NCI-H748 (cell line): Measurements from ENCODE around the gene LRCH4.
"Not testable (repeated sequence)": the region's sequence is repeated elsewhere in the genome, so short reads cannot be mapped to it uniquely, and the experiment has no call there.

ENCODE experiments used
- DNase-seq: peaks from one replicate; lab custom pipeline; 2025; ENCODE audit not compliant: unreplicated experiment; lab: John Stamatoyannopoulos, UW

The LRCH4 gene

DNA sequence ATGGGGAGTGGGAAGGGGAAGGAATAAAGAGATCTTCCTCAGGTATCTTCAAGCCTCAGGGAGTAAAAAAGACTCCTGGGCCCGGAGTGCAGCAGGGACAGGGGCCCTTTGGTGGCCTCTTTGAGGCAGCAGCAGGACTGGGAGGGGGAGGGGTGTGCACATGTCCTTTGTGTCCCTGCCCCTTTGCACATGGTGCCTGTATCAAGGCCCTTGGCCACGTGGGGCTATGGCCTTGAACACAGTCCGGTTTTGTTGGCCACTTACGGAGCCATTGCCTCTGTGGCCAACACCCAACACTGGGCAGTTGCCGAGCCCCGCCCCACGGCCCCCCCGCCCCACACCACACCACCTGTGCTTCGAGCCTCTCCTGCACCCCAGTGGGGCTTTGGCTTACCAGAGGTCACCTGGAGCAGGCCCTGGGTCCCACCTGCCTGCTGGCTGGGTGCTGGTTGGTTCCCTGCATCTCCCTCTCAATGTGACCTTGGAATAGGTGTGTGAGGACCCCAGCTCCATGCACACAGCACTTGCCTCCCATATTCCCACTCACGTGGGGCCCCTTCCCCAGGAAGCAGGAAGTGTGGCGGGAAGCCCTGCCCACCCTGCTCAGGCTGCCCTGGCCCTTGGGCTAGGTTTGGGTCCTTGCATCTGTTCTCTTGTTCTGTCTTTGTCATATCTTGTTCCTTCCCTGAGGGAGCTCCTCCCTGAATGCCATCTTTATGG is 17.6 kb downstream of the LRCH4 start:
- DNase-seq = no peak

DNA sequence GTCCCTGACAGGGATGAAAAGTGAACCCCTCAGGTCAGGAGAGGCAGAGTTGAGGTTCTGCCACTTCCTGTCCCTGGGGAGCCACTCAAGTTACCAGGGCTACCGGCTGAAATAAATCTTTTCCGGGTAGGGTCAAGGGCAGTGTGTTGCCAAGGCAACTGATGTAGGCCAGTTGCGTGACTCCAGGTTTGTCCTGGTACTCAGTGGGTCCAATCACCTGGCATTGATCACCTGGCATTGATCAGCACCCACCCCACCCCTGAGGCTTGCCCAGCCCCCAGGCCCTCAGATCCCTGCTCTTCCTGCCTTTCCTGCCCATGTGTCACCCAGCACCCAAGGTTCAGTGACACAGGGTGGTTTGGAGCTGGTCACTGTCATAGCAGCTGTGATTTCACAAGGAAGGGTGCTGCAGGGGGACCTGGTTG is 18.2 kb downstream of the LRCH4 start:
- peak; percentile 55 for DNase-seq

DNA sequence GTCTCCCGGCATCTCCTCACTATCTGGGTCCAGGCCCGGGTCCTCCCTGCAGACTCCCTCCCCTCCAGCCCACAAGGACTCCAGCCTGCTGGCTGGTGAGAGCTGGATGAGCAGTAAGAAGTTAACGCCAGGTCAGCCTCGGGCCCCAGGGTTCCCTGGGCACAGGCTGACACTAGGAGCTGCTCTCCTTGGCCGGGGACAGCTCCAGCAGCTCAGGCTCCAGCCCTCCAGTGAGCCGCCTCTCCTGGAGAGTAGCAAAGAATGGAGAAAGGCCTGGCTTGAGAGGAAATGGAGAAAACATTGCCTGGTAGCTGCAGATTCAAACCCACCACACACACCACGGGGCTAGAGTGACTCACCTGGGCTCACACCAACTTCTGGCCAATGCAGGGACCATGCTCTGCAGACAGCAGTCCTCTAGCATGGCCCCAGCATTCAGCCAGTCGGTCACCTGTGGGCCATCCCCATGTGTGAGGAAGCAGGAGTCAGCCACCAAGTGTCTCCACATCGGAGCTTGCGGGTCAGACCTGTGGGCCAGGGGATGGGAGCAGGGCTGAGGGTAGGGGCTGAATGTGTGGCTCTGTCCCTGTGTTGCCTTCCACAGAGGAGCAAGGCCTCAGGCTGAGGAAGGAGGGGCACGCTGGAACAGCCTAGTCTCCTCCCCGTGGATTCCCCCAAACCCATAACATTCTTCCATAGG is 18.7 kb downstream of the LRCH4 start:
- no peak for DNase-seq

DNA sequence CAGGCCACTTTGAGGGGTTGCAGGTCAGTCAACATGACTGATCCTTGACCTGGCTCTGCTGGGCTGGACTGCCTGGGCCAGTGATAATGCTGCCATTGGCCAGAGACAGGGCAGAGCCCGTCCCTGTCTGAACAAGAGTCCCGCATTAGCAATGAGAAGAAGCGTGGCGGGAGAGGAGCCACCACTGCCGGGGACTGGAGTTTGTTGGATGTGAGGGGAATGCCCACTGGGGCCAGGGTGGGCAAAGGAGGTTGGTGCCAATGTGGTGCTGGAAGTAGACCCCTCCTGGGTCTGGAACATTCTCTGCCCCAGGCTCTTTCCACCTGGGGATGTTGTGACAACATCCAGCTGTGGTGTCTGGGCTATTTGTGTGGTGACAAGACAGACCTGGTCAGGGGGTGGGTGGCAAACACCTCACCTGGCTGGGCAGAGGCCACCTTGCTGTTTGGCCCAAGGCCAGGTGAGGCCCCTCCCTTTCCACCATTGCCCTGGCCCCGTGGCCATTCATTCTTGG is 19.9 kb downstream of the LRCH4 start:
- DNase-seq = no peak

DNA sequence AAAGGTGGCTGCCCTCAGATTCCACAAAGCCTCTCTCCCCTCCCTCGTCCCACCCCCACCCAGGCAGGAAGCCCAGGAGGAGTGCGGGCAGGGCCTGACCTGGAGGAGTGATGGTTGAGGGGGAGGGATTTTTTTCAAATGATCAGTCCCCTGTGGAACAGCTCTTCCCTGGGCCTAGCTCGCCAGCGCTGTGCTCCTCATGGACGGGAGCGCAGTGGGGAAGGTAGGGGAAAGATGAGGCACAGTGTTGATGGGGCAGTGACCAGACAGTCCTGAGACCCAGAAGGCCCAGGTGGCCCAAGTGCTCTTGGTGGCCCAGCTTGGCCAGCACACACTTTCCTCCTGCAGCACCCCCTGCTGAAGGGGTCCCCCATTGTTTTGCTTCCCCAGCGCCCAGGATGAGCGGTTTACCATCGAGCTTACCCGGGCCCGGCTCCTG is 20.8 kb downstream of the LRCH4 start:
- no peak for DNase-seq

DNA sequence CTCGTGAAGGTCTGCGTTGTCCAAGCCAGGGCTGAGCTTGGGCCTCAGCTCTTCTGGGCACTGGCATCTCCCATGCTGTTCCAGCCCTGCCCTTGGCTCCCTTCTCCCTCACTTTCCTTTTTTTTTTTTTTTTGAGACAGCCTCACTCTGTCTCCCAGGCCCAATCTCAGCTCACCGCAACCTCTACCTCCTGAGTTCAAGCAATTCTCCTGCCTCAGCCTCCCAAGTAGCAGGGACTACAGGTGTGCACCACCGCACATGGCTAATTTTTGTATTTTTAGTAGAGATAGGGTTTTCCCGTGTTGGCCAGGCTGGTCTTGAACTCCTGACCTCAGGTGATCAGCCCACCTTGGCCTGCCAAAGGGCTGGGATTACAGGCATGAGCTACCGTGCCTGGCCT is 21.5 kb downstream of the LRCH4 start:
- not testable (repeated sequence) for DNase-seq

DNA sequence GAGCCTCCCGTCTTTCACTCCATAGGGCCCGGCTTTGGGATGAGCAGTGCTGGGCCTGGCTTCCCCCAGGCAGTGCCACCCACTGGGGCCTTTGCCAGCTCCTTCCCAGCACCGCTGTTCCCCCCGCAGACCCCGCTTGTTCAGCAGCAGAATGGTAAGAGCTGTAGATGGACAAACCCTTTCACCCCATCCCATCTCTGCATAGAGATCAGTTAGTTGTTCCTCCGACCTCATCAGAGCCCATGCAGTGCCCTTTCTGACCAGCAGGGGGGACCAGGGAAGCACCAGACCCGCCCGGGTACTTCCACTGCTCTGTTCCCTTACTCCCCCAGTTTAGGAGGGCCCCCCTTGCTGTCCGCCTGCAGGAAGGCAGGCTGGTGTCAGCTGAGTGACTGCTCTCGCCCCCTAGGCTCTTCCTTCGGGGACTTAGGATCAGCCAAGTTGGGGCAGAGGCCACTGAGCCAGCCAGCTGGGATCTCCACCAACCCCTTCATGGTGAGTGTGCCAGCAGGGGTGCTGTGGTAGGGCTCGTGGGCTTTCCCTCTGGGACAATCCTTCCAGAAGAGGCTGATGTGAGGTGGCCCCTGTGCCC is 22.0 kb downstream of the LRCH4 start:
- peak; percentile 51 for DNase-seq

DNA sequence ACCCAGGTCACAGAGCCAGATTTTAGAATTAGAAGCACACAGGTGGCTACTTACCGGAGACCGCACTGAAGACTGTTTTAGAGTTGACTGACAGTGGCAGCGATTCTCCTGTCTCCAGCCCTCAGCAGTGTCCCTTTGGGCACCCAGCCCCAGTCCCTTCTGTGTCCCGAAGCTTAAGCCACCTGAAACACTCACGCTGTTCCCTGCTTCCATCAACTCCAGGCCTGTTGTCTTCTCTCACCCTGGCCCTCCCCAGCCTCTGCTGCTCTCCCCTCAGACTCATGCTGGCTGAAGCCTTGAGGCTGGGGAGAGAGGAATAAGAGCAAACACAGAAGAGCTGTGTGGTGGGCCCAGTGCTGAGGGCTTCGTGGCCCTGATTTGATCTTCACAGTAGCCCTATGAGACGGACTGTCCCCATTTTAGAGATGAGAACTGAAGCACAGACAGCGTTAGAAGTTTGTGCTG is 22.8 kb downstream of the LRCH4 start:
- DNase-seq = no peak

DNA sequence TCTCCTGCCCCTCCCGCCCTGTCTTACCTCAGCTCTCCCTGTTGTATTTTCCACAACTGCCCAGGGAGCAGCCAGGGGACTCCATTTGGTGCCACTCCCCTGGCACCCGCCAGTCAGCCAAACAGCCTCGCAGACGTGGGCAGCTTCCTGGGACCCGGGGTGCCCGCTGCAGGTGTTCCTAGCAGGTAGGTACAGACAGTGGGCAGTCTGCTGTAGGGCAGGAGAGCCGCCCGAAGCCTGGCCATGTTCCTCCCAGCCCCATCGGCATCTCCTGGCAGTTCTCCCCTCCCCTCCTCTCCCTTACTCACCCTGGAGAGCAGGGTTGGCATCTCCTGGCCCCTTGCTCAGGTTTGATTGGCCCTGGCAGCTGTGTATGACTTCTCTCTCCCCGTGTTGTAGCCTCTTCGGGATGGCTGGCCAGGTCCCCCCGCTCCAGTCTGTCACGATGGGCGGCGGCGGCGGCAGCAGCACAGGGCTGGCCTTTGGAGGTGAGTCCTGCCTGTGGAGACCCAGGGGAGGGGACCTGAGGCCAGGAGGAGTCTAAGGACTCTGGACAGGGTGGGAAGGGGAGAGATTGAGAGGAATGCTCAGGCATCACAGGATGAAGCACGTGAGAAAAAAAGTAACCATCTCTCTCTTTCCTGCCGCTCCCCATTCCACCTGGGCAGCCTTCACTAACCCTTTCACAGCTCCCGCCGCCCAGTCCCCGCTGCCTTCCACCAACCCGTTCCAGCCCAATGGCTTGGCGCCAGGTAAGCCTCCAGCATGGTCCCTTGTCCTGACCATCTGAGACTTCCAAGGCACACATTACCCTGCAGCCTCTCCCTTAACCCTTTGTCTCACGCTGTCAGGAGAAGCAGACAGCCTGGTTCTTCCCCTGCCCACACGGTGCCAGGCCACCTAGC is 23.5 kb downstream of the LRCH4 start:
- no peak for DNase-seq

DNA sequence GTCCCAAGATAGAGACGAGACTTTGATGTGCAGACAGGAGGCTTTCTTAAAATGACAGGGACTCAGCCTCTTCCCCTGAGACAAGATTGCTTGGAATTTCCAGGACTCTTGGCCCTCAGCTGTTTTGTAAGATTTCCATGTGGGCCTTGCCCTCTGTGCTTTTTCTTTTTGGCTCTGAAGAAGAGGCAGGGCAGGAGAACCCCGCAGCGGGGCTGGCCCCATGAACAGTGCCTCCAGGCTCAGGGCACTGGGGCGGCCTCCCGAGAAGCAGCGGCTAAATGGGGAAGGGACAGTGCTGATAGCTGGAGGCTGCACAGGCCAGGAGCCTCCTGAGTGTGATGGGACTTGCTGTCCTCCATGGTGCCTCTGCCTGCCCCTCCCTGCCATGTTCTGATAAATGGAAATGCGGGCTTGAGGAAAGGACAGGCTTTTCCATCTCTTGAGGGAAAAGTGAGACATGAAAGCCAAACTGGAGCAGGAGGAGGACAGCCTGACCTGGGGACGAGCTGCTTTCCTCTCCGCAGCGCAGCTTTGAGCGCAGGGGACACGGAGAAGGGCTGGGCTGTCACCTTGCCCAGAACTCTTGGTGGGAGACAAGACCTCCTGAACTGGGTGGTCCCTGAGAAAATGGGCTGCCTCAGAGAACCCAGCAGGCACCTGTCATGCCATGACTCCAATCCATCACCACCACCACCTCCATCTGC is 24.3 kb downstream of the LRCH4 start:
- no peak for DNase-seq

DNA sequence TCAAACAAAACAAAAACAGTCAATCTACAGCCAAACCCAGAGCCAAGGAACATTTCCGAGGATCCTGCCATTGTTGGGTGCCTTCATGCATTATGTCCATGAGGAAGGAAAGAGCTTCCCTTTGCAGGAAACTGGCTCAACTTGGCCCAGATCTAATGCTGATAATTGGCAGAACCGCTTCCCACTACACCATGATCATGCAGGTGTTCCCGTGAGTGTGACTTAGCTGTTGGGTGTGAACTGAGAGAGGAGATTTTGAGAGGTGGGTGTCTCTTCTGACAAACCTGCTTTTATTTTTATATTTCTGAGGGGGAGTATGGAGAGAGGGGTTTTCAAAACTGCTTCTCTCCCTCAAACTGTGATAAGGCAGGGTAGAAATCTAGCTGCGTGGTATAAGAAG is 26.8 kb downstream of the LRCH4 start:
- no peak for DNase-seq

DNA sequence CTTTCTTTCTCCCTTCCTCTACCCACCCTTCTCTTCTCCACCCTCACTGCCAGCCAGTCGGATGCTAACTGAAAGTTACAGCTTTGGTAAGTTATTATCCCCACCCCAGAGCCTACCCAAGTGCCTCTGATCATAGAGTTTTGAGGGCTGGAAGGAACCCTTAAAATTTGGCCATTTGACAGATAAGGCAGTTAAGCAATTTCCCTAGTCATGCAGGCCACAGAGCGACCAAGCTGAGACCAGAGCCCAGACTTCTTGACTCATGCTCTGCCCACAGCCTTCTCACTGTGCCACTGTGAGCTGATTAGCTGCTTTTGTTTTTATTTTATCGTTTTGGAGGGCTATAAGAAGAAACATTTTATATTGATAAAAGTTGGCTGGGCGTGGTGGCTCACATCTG is 29.4 kb downstream of the LRCH4 start:
- no peak for DNase-seq

DNA sequence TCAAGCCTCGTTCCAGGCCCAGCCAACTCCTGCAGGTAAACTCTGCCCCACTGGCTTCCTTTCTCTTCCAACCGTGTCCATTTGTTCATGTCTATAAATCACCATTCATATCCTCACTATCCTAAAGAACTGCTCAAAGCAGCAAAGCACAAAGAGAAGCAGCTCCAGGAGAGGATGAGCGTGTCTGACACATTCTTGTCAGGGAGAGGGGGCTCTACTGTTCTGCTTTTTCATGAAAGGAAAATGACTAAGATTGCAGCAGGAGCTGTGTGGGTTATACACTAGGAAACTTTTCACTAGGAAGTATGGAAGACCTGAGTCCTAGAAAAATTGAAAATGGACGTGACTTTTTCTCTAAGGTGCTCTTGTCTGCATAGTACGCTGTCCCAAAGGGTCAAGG is 30.2 kb downstream of the LRCH4 start:
- DNase-seq = no peak

DNA sequence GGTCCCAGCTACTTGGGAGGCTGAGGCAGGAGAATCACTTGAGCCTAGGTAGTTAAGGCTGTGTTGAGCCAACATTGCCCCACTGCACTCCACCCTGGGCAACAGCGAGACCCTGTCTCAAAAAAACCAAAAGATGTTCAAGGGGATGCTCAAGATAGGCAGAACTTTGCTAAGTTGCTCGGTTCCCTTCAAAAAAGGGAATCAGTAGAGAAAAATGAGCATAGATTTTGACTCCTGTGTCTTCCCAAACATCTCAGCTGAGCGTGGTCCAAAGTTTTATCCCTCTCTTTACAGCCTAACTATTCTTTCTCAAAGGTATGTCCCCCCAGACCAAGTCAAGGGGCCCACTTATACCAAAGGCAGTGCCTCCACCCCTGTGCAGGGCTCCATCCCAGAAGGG is 32.9 kb downstream of the LRCH4 start:
- DNase-seq = no peak

DNA sequence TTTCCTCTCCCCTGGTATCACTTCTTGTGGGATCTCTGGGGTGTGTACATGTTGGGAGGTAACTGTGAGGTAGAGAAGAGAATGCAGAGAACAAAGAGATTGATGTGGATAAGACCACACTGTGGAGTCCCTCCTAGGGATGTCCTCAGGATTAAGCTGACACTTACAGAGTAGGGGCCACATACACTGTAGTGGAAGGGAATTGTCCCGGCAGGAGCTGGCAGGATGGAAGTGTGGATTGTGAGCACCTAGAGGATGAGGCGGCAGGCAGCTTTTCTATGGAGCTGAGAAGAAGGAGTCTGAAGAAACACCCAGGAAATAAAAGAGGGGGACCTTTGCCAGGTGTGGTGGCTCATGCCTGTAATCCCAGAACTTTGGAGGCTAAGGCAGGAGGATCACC is 33.4 kb downstream of the LRCH4 start:
- DNase-seq = no peak

DNA sequence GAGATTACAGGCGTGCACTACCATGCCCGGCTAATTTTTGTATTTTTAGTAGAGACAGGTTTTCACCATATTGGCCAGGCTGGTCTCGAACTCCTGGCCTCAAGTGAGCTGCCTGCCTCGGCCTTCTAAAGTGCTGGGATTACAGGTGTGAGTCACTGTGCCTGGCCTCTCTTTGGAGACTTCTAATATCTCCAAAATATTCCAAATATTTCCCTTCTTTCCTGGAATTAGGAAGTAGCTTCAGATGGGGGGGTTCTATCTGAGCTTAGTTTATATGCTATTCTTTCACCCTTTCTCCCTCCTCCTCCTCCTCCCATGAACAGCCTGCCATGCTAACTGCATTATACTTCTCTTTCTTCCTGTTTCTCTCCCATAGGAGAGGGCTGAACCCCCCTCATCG is 37.5 kb downstream of the LRCH4 start:
- DNase-seq = not testable (repeated sequence)

DNA sequence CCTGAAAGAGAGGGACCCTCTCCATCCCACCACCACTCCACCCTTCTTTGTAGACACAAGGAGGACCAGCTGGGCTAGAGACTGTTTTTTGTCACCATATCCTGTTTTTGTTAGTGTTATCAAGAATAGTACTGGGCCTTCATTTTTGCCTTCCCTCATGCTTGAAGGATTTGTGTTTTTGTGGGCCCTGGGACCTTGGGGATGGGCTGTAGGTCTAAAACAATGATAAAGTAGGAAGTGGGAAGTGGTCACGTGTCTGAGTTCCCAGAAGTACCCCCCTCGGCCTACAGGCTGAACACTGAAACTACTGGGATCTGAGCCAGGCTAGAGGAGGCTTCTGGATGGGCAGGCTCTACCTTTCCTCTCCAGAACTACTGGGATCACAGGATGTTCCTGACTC is 38.1 kb downstream of the LRCH4 start:
- no peak for DNase-seq

DNA sequence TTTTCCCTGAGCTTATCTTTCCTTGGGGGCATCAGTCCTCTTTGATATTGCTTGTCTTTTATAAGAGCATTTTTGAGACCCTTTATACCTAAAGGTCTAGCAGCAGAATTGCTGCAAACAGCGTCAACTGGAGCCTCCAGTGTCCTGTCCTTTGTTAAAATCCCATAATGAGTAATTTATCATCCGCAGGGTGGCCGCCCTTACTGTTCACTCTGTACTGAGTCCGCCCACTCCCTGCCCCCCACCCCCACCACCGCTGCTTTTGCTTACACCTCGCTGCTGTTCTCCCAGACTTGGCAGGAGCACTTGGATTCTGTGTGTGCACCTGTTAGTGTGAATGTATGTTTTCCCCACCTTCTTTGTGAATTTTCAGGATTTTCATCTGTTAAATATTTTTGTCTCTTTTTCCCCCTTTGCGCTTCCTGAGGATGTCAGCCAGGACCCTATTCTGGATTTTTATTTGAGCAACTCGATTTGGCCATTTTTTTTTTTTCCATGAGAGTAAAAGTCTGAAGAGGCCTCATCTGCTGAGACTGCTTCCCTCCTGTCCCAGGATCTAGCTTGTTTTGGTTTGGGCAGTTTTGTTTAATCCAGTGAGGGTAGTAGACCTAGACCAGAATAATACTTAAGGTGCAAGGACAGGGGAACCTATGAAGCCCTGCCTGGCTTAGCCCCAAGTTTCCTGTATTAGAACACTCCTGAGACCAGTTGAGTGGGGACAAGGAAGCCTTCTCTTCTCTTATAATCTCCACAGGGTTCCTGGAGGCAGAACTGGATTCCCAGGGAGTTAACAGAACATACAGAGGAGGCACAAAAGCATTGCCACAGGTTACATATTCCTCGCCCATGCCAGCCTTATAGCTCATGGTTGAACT is 38.8 kb downstream of the LRCH4 start:
- no peak for DNase-seq

DNA sequence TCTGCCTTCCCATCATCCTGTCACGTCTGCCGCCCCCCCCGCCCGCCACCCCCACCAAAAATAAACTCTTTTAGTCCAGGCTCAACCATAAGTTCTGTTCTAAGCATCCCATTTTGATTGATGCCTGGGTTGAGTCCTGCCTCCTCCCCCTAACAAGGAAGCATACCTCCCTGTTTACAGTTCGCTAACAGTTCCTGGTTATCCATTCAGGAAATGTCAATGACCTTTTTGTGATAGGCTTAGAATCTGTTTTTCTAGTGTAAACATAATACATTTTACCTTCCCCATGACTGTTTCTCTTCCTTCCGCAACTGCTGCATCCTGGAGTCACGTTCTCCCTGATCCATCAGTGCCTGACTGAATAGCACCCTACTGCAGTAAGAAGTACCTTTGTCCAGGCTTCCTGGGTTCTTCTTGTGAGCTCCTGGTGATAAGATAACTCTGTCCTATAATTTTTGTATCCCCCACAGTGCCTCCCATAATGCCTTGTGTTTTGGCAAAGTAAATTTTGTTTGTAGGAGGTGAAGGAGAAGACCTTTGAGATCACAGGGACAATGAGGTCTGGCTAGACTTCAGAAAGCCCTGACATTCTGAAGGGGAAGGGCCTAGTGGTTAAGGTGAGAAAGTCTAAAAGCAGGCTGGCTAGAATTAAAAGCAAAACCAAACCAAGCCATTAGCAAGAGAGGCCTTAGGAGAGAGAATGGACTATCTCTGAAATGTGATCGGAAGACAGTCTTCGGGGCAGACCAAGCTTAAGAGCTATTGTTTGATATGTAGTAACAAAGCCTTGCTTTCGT is 39.6 kb downstream of the LRCH4 start:
- DNase-seq = peak; percentile 10
